Loucy (cell line): ENCODE results near the gene LPP.

Experiments used
- H2AFZ ChIP-seq: fragments of 200-600 bp; sonication (generic); 2 replicates; pipeline ENCODE4 v1.6.0; 2016; ENCODE audit warnings: antibody characterized with exemption, mild to moderate bottlenecking, low read length, moderate library complexity
- H3F3A ChIP-seq: fragments of 200-600 bp; 2 replicates; pipeline ENCODE4 v1.6.0; 2016; ENCODE audit warnings: antibody characterized with exemption, low read depth, mild to moderate bottlenecking
- H3K27me3 ChIP-seq: fragments of 200-600 bp; sonication (generic); 2 replicates; pipeline ENCODE4 v1.6.1; 2014; ENCODE audit warnings: low read length, mild to moderate bottlenecking; ENCODE audit not compliant: insufficient read depth, poor library complexity, severe bottlenecking
- H3K36me3 ChIP-seq: fragments of 200-600 bp; sonication (generic); 2 replicates; pipeline ENCODE4 v1.6.1; 2016; ENCODE audit warnings: low read length; ENCODE audit not compliant: insufficient read depth
- H3K4me1 ChIP-seq: fragments of 200-600 bp; sonication (generic); 2 replicates; pipeline ENCODE4 v1.5.1; 2014; ENCODE audit warnings: low read length, mild to moderate bottlenecking; ENCODE audit not compliant: insufficient read depth, poor library complexity, severe bottlenecking
- H3K4me2 ChIP-seq: fragments of 200-600 bp; sonication (generic); 2 replicates; pipeline ENCODE4 v1.6.0; 2014; ENCODE audit warnings: antibody characterized with exemption, low read length, low read depth, mild to moderate bottlenecking; ENCODE audit not compliant: poor library complexity, severe bottlenecking
- H3K4me3 ChIP-seq: fragments of 200-600 bp; sonication (generic); 2 replicates; pipeline ENCODE4 v1.5.1; 2014; ENCODE audit warnings: low read length, mild to moderate bottlenecking, mixed read lengths; ENCODE audit not compliant: poor library complexity, severe bottlenecking
- H3K79me2 ChIP-seq: fragments of 200-600 bp; sonication (generic); 2 replicates; pipeline ENCODE4 v1.6.1; 2014; ENCODE audit warnings: low read length; ENCODE audit not compliant: insufficient read depth
- H3K9ac ChIP-seq: fragments of 200-600 bp; sonication (generic); 2 replicates; pipeline ENCODE4 v1.6.0; 2014; ENCODE audit warnings: mild to moderate bottlenecking, low read depth, low read length, moderate library complexity; ENCODE audit not compliant: poor library complexity, severe bottlenecking
- H3K9me2 ChIP-seq: fragments of 200-600 bp; sonication (generic); replicated peaks from 2 replicates; pipeline ENCODE4 v1.6.1; 2016; ENCODE audit warnings: low read depth, low read length, mixed read lengths
- H3K9me3 ChIP-seq: fragments of 200-600 bp; sonication (generic); 2 replicates; pipeline ENCODE4 v1.6.1; 2014; ENCODE audit warnings: mild to moderate bottlenecking, antibody characterized with exemption, low read length, low read depth; ENCODE audit not compliant: insufficient read depth
- H4K20me1 ChIP-seq: fragments of 200-600 bp; sonication (generic); 2 replicates; pipeline ENCODE4 v1.6.0; 2014; ENCODE audit warnings: antibody characterized with exemption, low read length, mild to moderate bottlenecking; ENCODE audit not compliant: insufficient read depth, poor library complexity, severe bottlenecking
- EZH2phosphoT487 ChIP-seq: fragments of 200-600 bp; IDR thresholded peaks from 2 replicates; pipeline ENCODE4 v1.6.1; 2018; ENCODE audit warnings: antibody characterized with exemption, mild to moderate bottlenecking, moderate library complexity, borderline replicate concordance
- TF ChIP-seq, protein P1 (sequence below): fragments of 200-600 bp; sonication (generic); conservative IDR thresholded peaks from 2 replicates; pipeline ENCODE4 v1.5.1; 2014; ENCODE audit warnings: mild to moderate bottlenecking, antibody characterized with exemption, low read length

The LPP gene

DNA sequence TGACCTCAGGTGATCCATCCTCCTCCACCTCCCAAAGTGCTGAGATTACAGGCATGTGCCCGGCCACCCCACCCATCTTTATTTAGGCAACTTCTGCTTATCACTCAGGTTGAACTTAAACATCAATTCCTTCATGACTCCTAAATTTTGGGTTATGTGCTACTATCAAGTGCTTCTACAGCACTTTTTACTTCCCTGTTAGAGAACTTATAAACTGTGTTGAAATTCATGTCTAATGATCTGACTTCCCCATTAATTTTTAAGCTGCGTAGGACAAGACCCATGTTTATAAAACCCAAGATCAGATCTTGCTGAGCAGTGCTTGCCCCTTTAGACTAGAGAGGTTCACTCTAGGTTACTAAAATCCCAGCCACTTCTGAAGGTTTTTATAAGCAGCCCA lies 751.6 kb downstream of the LPP start:
- H3K4me2 ChIP-seq = no peak overlapping the region

DNA sequence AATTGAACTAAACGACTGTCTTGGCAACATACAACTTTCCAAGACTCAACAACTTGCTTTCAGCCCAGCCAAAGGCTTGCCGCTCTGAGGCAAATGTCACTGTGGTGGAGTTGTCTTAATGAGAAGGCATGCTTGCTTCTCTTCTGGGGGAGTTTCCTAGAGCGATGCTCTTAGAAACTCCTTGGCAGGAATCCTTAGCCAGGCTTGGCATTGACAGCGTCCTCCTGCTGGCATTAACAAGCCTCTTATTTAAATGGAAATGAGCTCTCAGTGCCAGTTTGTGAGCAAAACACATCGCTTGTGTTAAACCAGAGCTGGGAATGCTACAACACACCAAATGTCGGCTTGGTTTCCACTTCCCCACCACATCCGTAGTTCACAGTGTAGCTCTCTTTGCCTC lies 752.3 kb downstream of the LPP start:
- Histone ChIP-seq H3K27me3 (no peaks in the 10 kb centered on the region), H3K4me3 (no peak overlapping the region), H3K4me1 (no peaks in the 10 kb centered on the region), H3K4me2 (no peak overlapping the region), H3K36me3 (no peaks in the 10 kb centered on the region), H3K79me2 (no peaks in the 10 kb centered on the region), H3F3A (no peaks in the 10 kb centered on the region), H4K20me1 (no peaks in the 10 kb centered on the region), H3K9ac (no peak overlapping the region), H3K9me3 (no peaks in the 10 kb centered on the region), H2AFZ (no peak overlapping the region), H3K9me2 (no peaks in the 10 kb centered on the region)
- TF ChIP-seq EZH2phosphoT487 = no peak

More for the DNA sequence above, 751.6 kb downstream of the LPP start:
- H3K4me3 ChIP-seq = no peak overlapping the region
- no peaks in the 10 kb centered on the region for H4K20me1 ChIP-seq
- H3K36me3 ChIP-seq = no peaks in the 10 kb centered on the region
- H3K9me2 ChIP-seq = no peaks in the 10 kb centered on the region
- no peaks in the 10 kb centered on the region for H3K9me3 ChIP-seq
- no peaks in the 10 kb centered on the region for H3F3A ChIP-seq
- no peak overlapping the region for H2AFZ ChIP-seq
- H3K4me1 ChIP-seq = no peaks in the 10 kb centered on the region
- TF ChIP-seq EZH2phosphoT487 = no peak
- TF ChIP-seq, protein P1, sequence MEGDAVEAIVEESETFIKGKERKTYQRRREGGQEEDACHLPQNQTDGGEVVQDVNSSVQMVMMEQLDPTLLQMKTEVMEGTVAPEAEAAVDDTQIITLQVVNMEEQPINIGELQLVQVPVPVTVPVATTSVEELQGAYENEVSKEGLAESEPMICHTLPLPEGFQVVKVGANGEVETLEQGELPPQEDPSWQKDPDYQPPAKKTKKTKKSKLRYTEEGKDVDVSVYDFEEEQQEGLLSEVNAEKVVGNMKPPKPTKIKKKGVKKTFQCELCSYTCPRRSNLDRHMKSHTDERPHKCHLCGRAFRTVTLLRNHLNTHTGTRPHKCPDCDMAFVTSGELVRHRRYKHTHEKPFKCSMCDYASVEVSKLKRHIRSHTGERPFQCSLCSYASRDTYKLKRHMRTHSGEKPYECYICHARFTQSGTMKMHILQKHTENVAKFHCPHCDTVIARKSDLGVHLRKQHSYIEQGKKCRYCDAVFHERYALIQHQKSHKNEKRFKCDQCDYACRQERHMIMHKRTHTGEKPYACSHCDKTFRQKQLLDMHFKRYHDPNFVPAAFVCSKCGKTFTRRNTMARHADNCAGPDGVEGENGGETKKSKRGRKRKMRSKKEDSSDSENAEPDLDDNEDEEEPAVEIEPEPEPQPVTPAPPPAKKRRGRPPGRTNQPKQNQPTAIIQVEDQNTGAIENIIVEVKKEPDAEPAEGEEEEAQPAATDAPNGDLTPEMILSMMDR = no peak
- no peaks in the 10 kb centered on the region for H3K79me2 ChIP-seq
- no peaks in the 10 kb centered on the region for H3K27me3 ChIP-seq
- H3K9ac ChIP-seq = no peak overlapping the region

DNA sequence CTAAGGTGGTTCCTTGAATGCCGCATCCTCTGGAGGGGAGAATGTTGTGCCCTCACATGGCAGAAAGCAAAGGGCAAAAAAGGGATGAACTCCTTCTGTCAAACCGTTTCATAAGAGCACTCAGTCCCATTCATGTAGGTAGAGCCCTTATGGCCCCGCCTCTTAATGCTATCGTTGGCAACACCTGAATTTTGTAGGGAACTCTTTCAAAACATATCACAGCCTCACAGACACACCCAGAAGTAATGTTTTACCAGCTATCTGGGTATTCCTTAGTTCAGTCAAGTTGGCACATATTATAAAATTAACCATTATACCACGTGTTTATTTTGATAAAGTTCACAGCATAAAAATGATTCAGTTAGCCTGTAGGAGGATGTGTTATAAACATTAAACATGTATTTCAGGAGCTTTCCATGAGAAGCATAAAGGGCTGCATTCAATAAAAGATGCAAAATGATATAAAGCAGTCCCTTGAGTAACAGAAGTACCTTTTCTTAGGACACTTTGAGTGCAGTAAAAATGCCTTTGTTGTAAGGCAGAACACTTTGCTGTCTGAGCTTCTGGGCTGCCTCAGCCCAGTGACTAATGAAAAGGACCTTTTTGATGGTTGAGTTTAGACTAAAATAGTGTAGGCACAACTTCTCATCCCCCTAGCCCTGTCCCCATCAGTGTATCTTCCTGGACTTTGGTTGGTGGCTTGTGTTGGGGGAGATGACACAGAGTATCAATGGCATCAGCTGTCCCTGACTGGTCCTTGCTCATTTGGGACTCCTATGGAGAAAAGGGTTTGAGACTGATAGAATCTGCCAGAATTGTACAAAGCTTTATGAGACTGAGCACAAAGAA lies 754.3 kb downstream of the LPP start:
- H2AFZ ChIP-seq = no peak overlapping the region
- no peak overlapping the region for H3K4me3 ChIP-seq
- TF ChIP-seq EZH2phosphoT487 = no peak
- TF ChIP-seq, protein P1 = no peak

More for the DNA sequence above, 754.3 kb downstream of the LPP start:
- no peaks in the 10 kb centered on the region for H3K4me1 ChIP-seq
- H4K20me1 ChIP-seq = no peaks in the 10 kb centered on the region
- no peaks in the 10 kb centered on the region for H3K27me3 ChIP-seq
- H3F3A ChIP-seq = no peaks in the 10 kb centered on the region
- H3K79me2 ChIP-seq = no peaks in the 10 kb centered on the region
- H3K9me3 ChIP-seq = no peaks in the 10 kb centered on the region
- H3K4me2 ChIP-seq = no peak overlapping the region
- no peaks in the 10 kb centered on the region for H3K36me3 ChIP-seq
- H3K9ac ChIP-seq = no peak overlapping the region
- H3K9me2 ChIP-seq = no peaks in the 10 kb centered on the region
